Measurements from ENCODE around the gene SETBP1. TPM values are rescaled to one million over a fixed set of nuclear protein-coding genes. Genes with fewer than 3 reads are reported as not detected.
A peak's percentile ranks its signal among the peaks of the same experiment; 100 is the strongest.

The SETBP1 gene
- polyA plus RNA-seq, 3 donors from 2014 or later, result 1.2 to 4.3 TPM; not detected in 1

GRCh38 chr18:45046228-45046627 is 365.5 kb downstream of the SETBP1 start:
- Mint-ChIP-seq H3K9me3 (peaks cover 0 to 2% (median 0%) of the 10 kb centered on the region in 6 donors), H3K36me3 (peaks cover 20 to 39% (median 21%) of the 10 kb centered on the region in 3 donors), H3K4me1 (no peaks in the 10 kb centered on the region), H3K27ac (no peak overlapping the region), H3K27me3 (ENCODE audit: low read depth in 3 of 3) (peaks cover 0 to 2% (median 1%) of the 10 kb centered on the region in 3 donors), H3K4me3 (no peak overlapping the region)
- no peak for DNase-seq

GRCh38 chr18:45046961-45047360 is 366.3 kb downstream of the SETBP1 start:
- H3K27ac Mint-ChIP-seq, result no peak overlapping the region
- no peak for DNase-seq
- no peak overlapping the region for H3K4me3 Mint-ChIP-seq
- no peaks in the 10 kb centered on the region for H3K9me3 Mint-ChIP-seq
- peaks cover 21 to 41% (median 23%) of the 10 kb centered on the region in 3 donors for H3K36me3 Mint-ChIP-seq
- peaks cover 0 to 2% (median 1%) of the 10 kb centered on the region in 3 donors for H3K27me3 Mint-ChIP-seq (ENCODE audit: low read depth in 3 of 3)
- no peaks in the 10 kb centered on the region for H3K4me1 Mint-ChIP-seq

- Mint-ChIP-seq H3K27me3 (ENCODE audit: low read depth in 3 of 3) (peaks cover 0 to 2% (median 1%) of the 10 kb centered on the region in 3 donors), H3K4me3 (no peak overlapping the region), H3K4me1 (no peaks in the 10 kb centered on the region), H3K27ac (no peak overlapping the region), H3K36me3 (peaks cover 21 to 45% (median 26%) of the 10 kb centered on the region in 3 donors), H3K9me3 (no peaks in the 10 kb centered on the region)
- no peak for DNase-seq
Observed at GRCh38 chr18:45049578-45050319, 369.1 kb downstream of the SETBP1 start.

GRCh38 chr18:45050712-45051601 is 370.3 kb downstream of the SETBP1 start:
- no peak overlapping the region for H3K27ac Mint-ChIP-seq
- no peak overlapping the region for H3K4me3 Mint-ChIP-seq
- peaks cover 0 to 2% (median 1%) of the 10 kb centered on the region in 3 donors for H3K27me3 Mint-ChIP-seq (ENCODE audit: low read depth in 3 of 3)
- peaks cover 17 to 39% (median 21%) of the 10 kb centered on the region in 3 donors for H3K36me3 Mint-ChIP-seq
- H3K4me1 Mint-ChIP-seq, result no peaks in the 10 kb centered on the region
- H3K9me3 Mint-ChIP-seq, result no peaks in the 10 kb centered on the region
- DNase-seq, result no peak

GRCh38 chr18:45054636-45055035 is 373.9 kb downstream of the SETBP1 start:
- Mint-ChIP-seq H3K27me3 (ENCODE audit: low read depth in 3 of 3) (peaks cover 0 to 1% (median 0%) of the 10 kb centered on the region in 3 donors), H3K9me3 (no peaks in the 10 kb centered on the region), H3K27ac (no peak overlapping the region), H3K4me3 (no peak overlapping the region), H3K36me3 (peaks cover 4 to 34% (median 16%) of the 10 kb centered on the region in 3 donors), H3K4me1 (no peaks in the 10 kb centered on the region)
- DNase-seq, result no peak

GRCh38 chr18:45055811-45056210 is 375.1 kb downstream of the SETBP1 start:
- H3K27me3 Mint-ChIP-seq (ENCODE audit: low read depth in 3 of 3), result peaks cover 0 to 1% (median 0%) of the 10 kb centered on the region in 3 donors
- peaks cover 4 to 36% (median 16%) of the 10 kb centered on the region in 3 donors for H3K36me3 Mint-ChIP-seq
- DNase-seq, result no peak
- no peak overlapping the region for H3K4me3 Mint-ChIP-seq
- H3K27ac Mint-ChIP-seq, result no peak overlapping the region
- H3K9me3 Mint-ChIP-seq, result no peaks in the 10 kb centered on the region
- H3K4me1 Mint-ChIP-seq, result no peaks in the 10 kb centered on the region

- H3K27ac Mint-ChIP-seq, result peak overlapping the region in 1 of 6 donors; percentile 2
- DNase-seq, result no peak
- H3K27me3 Mint-ChIP-seq (ENCODE audit: low read depth in 3 of 3), result peaks cover 0 to 1% (median 0%) of the 10 kb centered on the region in 3 donors
- H3K4me3 Mint-ChIP-seq, result no peak overlapping the region
- no peaks in the 10 kb centered on the region for H3K9me3 Mint-ChIP-seq
- peaks cover 3 to 32% (median 14%) of the 10 kb centered on the region in 3 donors for H3K36me3 Mint-ChIP-seq
- H3K4me1 Mint-ChIP-seq, result no peaks in the 10 kb centered on the region
Observed at GRCh38 chr18:45056926-45057325, 376.2 kb downstream of the SETBP1 start.

GRCh38 chr18:45057955-45058600 is 377.4 kb downstream of the SETBP1 start:
- Mint-ChIP-seq H3K4me3 (no peak overlapping the region), H3K36me3 (peaks cover 8 to 35% (median 19%) of the 10 kb centered on the region in 3 donors), H3K4me1 (no peaks in the 10 kb centered on the region), H3K27me3 (ENCODE audit: low read depth in 3 of 3) (peaks cover 0 to 1% (median 0%) of the 10 kb centered on the region in 3 donors), H3K9me3 (no peaks in the 10 kb centered on the region), H3K27ac (peak overlapping the region in 1 of 6 donors; percentile 6)
- no peak for DNase-seq

GRCh38 chr18:45059695-45060094 is 379.0 kb downstream of the SETBP1 start:
- Mint-ChIP-seq H3K4me3 (no peak overlapping the region), H3K27ac (no peak overlapping the region), H3K36me3 (peaks cover 15 to 39% (median 25%) of the 10 kb centered on the region in 3 donors), H3K9me3 (no peaks in the 10 kb centered on the region), H3K4me1 (no peaks in the 10 kb centered on the region), H3K27me3 (ENCODE audit: low read depth in 3 of 3) (no peaks in the 10 kb centered on the region)
- DNase-seq, result no peak

- Mint-ChIP-seq H3K27ac (no peak overlapping the region), H3K9me3 (no peaks in the 10 kb centered on the region), H3K4me3 (no peak overlapping the region), H3K36me3 (peaks cover 18 to 39% (median 25%) of the 10 kb centered on the region in 3 donors), H3K27me3 (ENCODE audit: low read depth in 3 of 3) (no peaks in the 10 kb centered on the region), H3K4me1 (peaks cover 3% of the 10 kb centered on the region in 2 donors)
- DNase-seq, result no peak
Observed at GRCh38 chr18:45060102-45060501, 379.4 kb downstream of the SETBP1 start.

GRCh38 chr18:45061359-45061758 is 380.7 kb downstream of the SETBP1 start:
- Mint-ChIP-seq H3K27me3 (ENCODE audit: low read depth in 3 of 3) (no peaks in the 10 kb centered on the region), H3K9me3 (no peaks in the 10 kb centered on the region), H3K36me3 (peaks cover 23 to 47% (median 29%) of the 10 kb centered on the region in 3 donors), H3K27ac (no peak overlapping the region), H3K4me1 (peaks cover 14 to 15% of the 10 kb centered on the region in 2 donors), H3K4me3 (no peak overlapping the region)
- no peak for DNase-seq

- no peaks in the 10 kb centered on the region for H3K9me3 Mint-ChIP-seq
- DNase-seq, result no peak
- H3K27ac Mint-ChIP-seq, result no peak overlapping the region
- H3K4me1 Mint-ChIP-seq, result peaks cover 21 to 22% of the 10 kb centered on the region in 2 donors
- no peak overlapping the region for H3K4me3 Mint-ChIP-seq
- peaks cover 23 to 41% (median 24%) of the 10 kb centered on the region in 3 donors for H3K36me3 Mint-ChIP-seq
- H3K27me3 Mint-ChIP-seq (ENCODE audit: low read depth in 3 of 3), result no peaks in the 10 kb centered on the region
Observed at GRCh38 chr18:45063246-45064038, 382.8 kb downstream of the SETBP1 start.

GRCh38 chr18:45066210-45066609 is 385.5 kb downstream of the SETBP1 start:
- H3K9me3 Mint-ChIP-seq, result no peaks in the 10 kb centered on the region
- H3K4me1 Mint-ChIP-seq, result peaks cover 23 to 35% of the 10 kb centered on the region in 2 donors
- no peak for DNase-seq
- H3K27ac Mint-ChIP-seq, result peak overlapping the region in 2 of 6 donors; percentile 12 to 44
- H3K36me3 Mint-ChIP-seq, result peaks cover 23 to 34% (median 24%) of the 10 kb centered on the region in 3 donors
- no peaks in the 10 kb centered on the region for H3K27me3 Mint-ChIP-seq (ENCODE audit: low read depth in 3 of 3)
- no peak overlapping the region for H3K4me3 Mint-ChIP-seq

Measured in immature natural killer cell (primary cell).